ENCODE results near the gene MROH2A.

Gene MROH2A

GRCh38 chr2:233811732-233812131 is 33.6 kb downstream of the MROH2A start:
- no peak for DNase-seq (ENCODE audit: low read depth in 1 of 2, low spot score in 1 of 2)
- in situ Hi-C loops (cut with HindIII; ENCODE audit: low pct_unique_long_range_greater_than_20kb, low sequenced_read_pairs) = no loop called here
- no peak for TF ChIP-seq JUND (IDR thresholded peaks at IDR 0.05; ENCODE audit: low read depth)

GRCh38 chr2:233813236-233814055 is 35.3 kb downstream of the MROH2A start:
- in situ Hi-C loops (cut with HindIII; ENCODE audit: low pct_unique_long_range_greater_than_20kb, low sequenced_read_pairs) = no loop called here
- TF ChIP-seq JUND (IDR thresholded peaks at IDR 0.05; ENCODE audit: low read depth) = no peak
- no peak for DNase-seq (ENCODE audit: low read depth in 1 of 2, low spot score in 1 of 2)

GRCh38 chr2:233814056-233814835 is 36.1 kb downstream of the MROH2A start:
- DNase-seq (ENCODE audit: low read depth in 1 of 2, low spot score in 1 of 2) = peak in 1 of 2 experiments; percentile 26
- in situ Hi-C loops (cut with HindIII; ENCODE audit: low pct_unique_long_range_greater_than_20kb, low sequenced_read_pairs) = no loop called here
- no peak for TF ChIP-seq JUND (IDR thresholded peaks at IDR 0.05; ENCODE audit: low read depth)

GRCh38 chr2:233815861-233816260 is 37.7 kb downstream of the MROH2A start:
- in situ Hi-C loops (cut with HindIII; ENCODE audit: low pct_unique_long_range_greater_than_20kb, low sequenced_read_pairs) = no loop called here
- no peak for DNase-seq (ENCODE audit: low read depth in 1 of 2, low spot score in 1 of 2)
- TF ChIP-seq JUND (IDR thresholded peaks at IDR 0.05; ENCODE audit: low read depth) = no peak

GRCh38 chr2:233816334-233816733 is 38.2 kb downstream of the MROH2A start:
- TF ChIP-seq JUND (IDR thresholded peaks at IDR 0.05; ENCODE audit: low read depth) = no peak
- in situ Hi-C loops (cut with HindIII; ENCODE audit: low pct_unique_long_range_greater_than_20kb, low sequenced_read_pairs) = no loop called here
- DNase-seq (ENCODE audit: low read depth in 1 of 2, low spot score in 1 of 2) = no peak

GRCh38 chr2:233816771-233817170 is 38.6 kb downstream of the MROH2A start:
- no peak for TF ChIP-seq JUND (IDR thresholded peaks at IDR 0.05; ENCODE audit: low read depth)
- DNase-seq (ENCODE audit: low read depth in 1 of 2, low spot score in 1 of 2) = no peak
- in situ Hi-C loops (cut with HindIII; ENCODE audit: low pct_unique_long_range_greater_than_20kb, low sequenced_read_pairs) = no loop called here

- no peak for DNase-seq (ENCODE audit: low read depth in 1 of 2, low spot score in 1 of 2)
- in situ Hi-C loops (cut with HindIII; ENCODE audit: low pct_unique_long_range_greater_than_20kb, low sequenced_read_pairs) = no loop called here
- no peak for TF ChIP-seq JUND (IDR thresholded peaks at IDR 0.05; ENCODE audit: low read depth)
Measured at GRCh38 chr2:233817361-233817911, 39.3 kb downstream of the MROH2A start.

- DNase-seq (ENCODE audit: low read depth in 1 of 2, low spot score in 1 of 2) = no peak
- in situ Hi-C loops (cut with HindIII; ENCODE audit: low pct_unique_long_range_greater_than_20kb, low sequenced_read_pairs) = no loop called here
- TF ChIP-seq JUND (IDR thresholded peaks at IDR 0.05; ENCODE audit: low read depth) = no peak
Measured at GRCh38 chr2:233817995-233818638, 40.0 kb downstream of the MROH2A start.

- TF ChIP-seq JUND (IDR thresholded peaks at IDR 0.05; ENCODE audit: low read depth) = no peak
- DNase-seq (ENCODE audit: low read depth in 1 of 2, low spot score in 1 of 2) = no peak
- in situ Hi-C loops (cut with HindIII; ENCODE audit: low pct_unique_long_range_greater_than_20kb, low sequenced_read_pairs) = no loop called here
Measured at GRCh38 chr2:233818639-233819621, 40.8 kb downstream of the MROH2A start.

- in situ Hi-C loops (cut with HindIII; ENCODE audit: low pct_unique_long_range_greater_than_20kb, low sequenced_read_pairs) = no loop called here
- DNase-seq (ENCODE audit: low read depth in 1 of 2, low spot score in 1 of 2) = no peak
- TF ChIP-seq JUND (IDR thresholded peaks at IDR 0.05; ENCODE audit: low read depth) = no peak
Measured at GRCh38 chr2:233819884-233820773, 42.0 kb downstream of the MROH2A start.

- TF ChIP-seq JUND (IDR thresholded peaks at IDR 0.05; ENCODE audit: low read depth) = no peak
- DNase-seq (ENCODE audit: low read depth in 1 of 2, low spot score in 1 of 2) = no peak
- in situ Hi-C loops (cut with HindIII; ENCODE audit: low pct_unique_long_range_greater_than_20kb, low sequenced_read_pairs) = no loop called here
Measured at GRCh38 chr2:233820774-233821105, 42.6 kb downstream of the MROH2A start.

Data from T47D (cell line).